ENCODE results near the gene SELENOO.
"Not testable (repeated sequence)": the region's sequence is repeated elsewhere in the genome, so short reads cannot be mapped to it uniquely, and the experiment has no call there.

SELENOO gene

DNA sequence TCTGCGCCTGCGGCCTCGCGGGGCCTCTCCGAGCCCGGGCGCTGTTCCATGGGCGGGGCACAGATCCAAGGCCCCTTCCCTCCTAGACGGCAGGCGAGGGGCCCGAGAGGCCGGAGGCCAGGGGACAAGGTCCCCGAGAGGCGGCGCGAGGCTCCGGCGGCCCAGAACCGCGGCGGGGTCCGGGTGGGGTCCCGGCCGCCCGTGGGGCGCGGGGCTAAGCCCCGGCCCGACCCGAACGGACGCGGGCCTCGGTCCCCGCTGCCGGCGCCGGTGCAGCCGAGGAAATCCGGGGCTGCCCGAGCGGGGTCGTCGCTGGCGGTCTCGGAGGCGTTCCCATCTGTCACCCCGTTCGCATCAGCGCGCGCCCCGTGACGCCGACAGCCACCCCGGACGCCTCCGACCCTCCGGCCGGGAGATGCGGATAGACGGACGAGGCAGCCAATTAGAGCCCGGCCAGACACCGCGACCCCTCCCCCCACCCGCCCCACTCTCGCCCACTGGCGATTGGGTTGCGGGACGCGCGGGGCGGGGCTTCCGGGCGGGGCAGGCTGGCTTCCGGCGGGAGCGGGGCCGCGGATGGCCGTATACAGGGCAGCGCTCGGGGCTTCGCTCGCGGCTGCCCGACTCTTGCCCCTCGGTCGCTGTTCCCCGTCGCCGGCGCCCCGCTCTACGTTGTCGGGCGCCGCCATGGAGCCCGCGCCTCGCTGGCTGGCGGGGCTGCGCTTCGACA, at the start of gene SELENOO:
Gene SELENOO (plus strand): TSS at position 551 of the 730 bp plus-strand sequence. CDS start 26 bp downstream, at position 577.
- peak; percentile 83 for DNase-seq

DNA sequence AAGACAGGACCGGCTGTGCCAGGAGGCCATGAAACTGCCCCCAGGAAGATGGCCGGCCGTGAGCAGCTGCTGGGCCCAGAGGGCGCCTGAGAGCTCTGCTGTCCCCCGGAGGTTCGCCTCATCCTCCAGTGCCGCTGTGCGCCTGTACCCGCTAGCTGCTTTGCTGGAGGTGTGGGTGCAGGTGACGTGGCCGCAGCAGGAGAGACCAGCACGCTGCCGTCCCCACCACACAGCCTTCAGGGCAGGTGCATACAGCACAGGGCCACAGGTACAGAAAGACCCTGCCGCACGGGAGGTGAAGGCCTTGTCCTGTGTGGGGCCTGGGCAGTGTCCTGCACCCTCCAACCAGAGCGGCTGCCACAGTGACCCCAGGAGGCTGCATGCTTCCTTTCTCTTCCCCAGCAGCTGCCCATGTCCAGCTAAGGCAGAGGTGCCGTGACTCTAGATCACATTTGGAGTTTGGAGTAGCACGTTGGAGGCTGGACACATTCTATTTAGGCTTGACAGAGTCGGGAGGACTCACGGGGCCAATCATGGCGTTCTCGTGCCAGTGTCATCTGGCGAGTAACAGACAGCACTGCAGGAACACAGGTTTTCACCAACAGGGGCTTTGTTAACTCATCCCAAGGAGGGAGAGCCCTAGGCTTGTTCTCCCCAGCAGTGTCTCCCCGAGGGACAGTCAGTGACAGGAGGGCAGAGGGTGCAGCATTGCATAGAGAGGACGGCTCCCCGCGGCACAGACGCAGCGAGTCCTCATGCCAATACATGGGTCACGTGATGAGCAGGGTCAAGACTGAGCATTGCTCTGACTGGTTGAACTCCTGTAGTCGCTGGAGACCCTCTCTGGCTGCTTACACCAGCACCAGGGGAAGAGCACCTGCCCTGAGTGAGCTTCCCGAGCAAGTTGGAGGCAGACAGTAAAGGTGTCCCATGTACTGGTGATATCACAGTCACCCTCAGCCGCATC, 49.0 kb upstream of the SELENOO start:
- no peak for DNase-seq

DNA sequence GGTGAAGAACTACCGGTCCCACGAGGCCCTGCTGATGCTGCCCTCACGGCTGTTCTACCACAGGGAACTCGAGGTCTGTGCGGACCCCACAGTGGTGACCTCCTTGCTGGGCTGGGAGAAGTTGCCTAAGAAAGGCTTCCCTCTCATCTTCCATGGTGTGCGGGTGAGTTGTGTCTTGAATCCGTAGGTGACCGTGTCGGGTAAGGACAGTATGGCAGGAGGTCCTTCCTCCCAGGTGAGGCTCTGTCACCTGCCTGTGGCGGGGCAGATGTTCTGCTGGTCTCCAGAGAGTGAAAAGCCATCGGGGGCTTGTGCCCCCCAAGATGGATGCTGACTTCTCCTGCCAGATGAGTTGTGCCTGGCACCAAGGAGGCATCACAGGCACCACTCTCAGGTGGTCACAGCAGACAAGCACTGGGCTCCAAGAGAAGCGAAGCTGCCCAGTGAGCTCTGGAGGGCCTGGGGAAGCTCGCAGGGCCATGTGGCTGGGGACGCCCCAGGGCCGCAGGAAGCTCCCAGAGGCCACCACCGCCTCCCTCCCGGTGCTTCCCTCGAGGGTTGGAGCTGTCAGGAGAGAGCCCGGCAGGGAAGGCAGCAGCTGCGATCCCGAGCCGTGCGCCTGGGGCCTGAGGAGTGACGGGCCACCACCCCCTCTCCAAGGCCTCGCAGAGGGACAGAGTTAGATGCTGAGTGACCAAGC, 47.6 kb upstream of the SELENOO start:
- no peak for DNase-seq

DNA sequence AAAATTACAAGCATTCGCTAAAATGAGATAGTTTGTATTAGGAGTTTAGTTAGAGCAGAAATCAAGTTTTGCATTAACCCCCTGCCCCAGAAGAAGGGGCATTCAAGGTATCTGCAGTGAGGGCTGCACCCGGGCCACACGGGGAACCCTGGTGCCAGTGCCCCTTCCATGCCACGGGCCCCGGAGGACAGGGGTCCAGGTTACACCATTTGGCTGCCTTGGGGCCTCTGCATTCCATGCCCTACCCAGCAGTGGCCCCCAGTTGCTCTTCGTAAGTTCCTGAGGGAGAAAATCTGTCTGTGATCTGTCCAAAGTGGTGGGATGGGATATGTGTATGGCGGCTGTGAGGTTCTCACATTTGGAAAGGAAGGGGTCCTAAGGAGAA, 47.1 kb upstream of the SELENOO start:
- no peak for DNase-seq

DNA sequence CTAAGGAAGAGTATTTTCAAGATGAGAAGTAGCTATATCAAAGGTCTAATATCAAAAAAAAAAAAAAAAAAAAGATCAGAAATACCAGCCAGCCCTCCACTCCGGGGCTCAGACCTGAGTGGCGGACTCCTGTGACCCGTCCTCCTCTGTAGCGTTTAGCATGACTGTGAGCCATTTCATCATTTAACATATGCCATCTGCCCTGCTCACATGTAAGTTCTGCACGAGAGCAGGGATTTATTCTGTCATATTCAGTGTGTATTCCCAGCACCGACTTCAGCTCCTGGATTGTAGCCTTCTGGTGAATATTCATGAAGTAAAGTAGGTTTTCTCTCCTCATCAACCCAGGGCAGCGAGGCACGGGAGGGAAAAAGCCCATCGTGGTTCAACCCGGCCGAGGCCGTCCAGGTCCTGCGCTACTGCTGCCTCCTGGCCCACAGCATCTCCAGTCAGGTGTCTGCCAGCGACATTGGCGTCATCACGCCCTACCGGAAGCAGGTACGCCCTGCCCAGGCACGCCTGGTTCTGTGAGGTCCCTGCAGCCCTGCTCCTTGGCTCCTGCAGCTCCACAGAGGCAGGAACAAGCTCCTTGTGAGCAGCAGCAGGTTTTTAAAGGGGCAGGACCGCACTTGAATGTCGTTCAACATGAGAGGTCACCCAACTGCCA, 43.0 kb upstream of the SELENOO start:
- DNase-seq, result no peak

GRCh38 chr22:50160947-50161346, 39.9 kb upstream of the SELENOO start:
- no peak for DNase-seq

DNA sequence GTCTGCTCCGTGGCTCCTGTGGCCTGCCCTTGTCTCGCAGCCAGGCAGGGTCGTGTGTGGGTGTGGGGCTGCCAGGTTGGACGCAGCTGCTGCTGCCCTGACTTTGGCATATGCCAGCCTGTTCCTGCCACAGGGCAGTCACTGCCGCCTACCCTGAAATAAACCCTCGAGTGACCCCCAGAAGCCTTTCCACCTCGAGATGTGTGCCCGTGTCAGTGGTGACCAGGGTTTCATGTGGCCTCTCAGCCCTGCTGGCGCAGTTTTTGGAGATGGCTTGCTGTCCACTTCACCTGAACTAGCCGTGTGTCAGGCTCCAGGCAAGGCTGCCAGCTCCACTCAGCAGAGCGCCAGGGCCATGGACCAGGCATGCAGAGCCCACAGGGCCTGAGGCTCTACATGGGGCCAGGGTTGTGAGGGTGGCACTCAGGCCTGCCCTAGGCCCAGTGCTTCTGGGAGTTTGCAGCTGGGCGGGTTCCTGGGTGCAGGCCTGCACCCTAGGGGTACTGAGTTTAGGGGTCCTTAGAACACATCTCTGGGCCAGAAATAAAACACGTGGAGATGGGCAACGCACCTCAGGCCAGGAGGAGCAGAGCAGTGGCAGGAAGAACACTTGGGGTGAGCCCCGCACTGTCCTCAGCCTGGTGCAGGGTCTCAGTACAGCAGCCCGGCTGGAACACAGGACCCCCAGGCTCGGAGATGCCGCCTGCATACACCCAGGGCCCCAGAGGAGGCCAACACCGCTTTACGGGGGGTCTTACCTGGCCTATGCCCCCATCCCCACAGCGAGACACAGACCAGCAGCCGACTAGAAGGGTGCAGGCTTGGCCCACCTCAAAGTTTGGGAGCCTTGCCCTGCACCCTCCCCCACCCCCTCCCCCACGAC, 39.1 kb upstream of the SELENOO start:
- DNase-seq, result no peak

- no peak for DNase-seq
Observed at GRCh38 chr22:50162391-50162956, 38.3 kb upstream of the SELENOO start.

- no peak for DNase-seq
Observed at GRCh38 chr22:50165436-50166123, 35.2 kb upstream of the SELENOO start.

DNA sequence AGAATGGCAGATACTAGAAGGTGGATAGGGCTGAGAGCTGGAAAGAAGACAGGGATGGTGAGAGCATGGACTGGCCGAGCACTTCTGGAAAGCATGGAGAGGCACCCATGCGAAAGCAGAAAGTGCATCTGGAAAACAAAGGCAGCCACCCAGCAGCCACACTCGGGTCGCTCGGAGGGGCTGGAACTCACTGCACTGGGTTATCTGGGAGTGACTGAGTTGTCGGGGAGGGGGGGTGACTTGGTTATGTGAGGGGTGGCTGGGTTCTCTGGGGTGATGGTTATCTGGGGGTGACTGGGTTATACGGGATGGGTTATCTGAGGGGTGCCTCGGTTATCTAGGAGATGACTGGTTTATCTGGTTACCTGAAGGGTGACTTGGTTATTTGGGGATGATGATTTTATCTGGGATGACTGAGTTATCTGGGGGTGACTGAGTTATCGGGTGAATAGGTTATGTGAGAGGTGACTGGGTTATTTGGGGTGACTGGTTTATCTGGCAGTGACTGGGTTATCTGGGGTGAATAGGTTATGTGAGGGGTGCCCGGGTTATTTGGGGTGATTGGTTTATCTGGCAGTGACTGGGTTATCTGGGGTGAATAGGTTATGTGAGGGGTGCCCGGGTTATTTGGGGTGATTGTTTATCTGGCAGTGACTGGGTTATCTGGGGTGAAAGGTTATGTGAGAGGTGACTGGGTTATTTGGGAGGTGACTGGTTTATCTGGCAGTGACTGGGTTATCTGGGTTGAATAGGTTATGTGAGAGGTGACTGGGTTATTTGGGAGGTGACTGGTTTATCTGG, 32.9 kb upstream of the SELENOO start:
- DNase-seq, result no peak

DNA sequence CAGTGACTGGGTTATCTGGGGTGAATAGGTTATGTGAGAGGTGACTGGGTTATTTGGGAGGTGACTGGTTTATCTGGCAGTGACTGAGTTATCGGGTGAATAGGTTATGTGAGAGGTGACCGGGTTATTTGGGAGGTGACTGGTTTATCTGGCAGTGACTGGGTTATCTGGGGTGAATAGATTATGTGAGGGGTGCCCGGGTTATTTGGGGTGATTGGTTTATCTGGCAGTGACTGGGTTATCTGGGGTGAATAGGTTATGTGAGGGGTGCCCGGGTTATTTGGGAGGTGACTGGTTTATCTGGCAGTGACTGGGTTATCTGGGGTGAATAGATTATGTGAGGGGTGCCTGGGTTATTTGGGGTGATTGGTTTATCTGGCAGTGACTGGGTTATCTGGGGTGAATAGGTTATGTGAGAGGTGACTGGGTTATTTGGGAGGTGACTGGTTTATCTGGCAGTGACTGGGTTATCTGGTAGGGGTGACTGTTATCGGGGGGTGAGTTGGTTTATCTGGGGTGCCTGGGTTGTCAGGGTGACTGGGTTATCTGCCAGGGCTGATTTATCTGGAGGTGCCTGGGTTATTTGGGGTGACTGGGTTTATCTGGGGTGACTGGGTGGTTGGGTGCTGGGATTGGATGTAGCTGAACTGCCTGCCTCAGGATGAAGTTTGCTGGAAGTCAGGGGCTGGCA, 32.2 kb upstream of the SELENOO start:
- not testable (repeated sequence) for DNase-seq

GRCh38 chr22:50169181-50169759, 31.5 kb upstream of the SELENOO start:
- DNase-seq, result no peak

- DNase-seq, result no peak
Observed at GRCh38 chr22:50169774-50170341, 31.0 kb upstream of the SELENOO start.

- no peak for DNase-seq
Observed at GRCh38 chr22:50170453-50171318, 30.1 kb upstream of the SELENOO start, which contains the start of gene PANX2. Gene PANX2 (plus strand): TSS chr22:50170731. CDS start chr22:50170731, 0 bp downstream.

DNA sequence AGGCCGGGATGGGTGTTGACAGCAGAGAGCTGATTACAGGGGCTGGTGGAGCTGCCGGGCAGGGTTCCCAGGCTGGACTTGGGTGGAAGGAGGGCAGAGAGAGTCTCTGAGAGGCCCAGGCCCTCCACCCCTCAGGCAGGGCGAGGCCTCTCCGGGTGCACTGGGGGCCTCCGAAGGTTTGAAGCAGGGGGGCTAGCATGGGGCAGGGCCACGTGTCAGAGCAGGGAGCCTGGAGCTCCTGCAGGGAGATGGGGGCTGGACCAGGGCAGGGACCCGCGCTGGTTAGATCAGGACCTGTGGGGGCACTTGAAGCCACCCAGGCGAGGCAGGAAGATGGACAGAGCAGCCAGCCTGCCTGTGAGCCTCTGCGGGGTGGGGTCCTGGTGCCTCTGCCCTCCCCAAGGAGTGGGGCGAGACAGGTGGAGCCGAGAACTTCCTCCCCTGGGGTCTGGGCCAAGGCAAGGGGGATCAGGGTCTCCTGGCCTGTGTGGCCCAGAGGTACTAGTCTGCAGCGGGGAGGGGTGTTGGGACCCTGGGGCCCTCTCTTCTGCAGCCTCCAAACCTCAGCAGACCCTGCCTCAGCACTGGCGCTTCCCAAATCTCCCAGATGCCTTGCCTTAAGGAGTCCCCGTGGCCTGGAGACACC, 29.4 kb upstream of the SELENOO start:
- no peak for DNase-seq

DNA sequence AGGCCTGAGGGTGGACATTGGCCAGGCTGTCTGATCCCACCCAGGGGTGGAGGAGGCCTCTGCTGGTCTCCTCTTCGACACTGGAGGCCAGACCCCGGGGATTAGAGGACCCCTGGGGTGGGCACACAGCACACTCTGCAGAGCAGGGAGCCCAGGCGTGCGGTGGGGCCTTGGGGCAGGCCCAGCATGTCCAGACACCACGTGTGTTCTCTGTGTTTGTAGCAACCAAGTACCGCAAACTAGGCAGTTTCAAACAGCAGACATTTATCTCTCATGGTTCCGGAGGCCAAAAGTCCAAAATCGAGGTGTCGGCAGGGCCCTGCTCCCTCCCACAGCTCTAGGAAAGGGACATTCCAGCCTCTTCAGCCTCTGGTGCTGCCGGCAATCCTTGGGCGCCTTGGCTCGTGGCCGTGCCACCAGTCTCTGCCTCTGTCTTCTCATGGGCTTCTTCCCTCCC, 28.8 kb upstream of the SELENOO start:
- DNase-seq, result no peak
